NOMO-1 treated with dmso at 0.1 percent for 144 hours (cell line): ENCODE results near the gene EEF1AKMT1.
"Not testable (repeated sequence)": the region's sequence is repeated elsewhere in the genome, so short reads cannot be mapped to it uniquely, and the experiment has no call there.

Experiments
- DNase-seq: peaks from one replicate; lab custom pipeline; 2025; ENCODE audit not compliant: unreplicated experiment; lab: John Stamatoyannopoulos, UW

Gene EEF1AKMT1

GRCh38 chr13:20701461-20701860, 72.3 kb downstream of the EEF1AKMT1 start:
- DNase-seq: no peak

GRCh38 chr13:20700288-20700687, 73.5 kb downstream of the EEF1AKMT1 start:
- DNase-seq: no peak

GRCh38 chr13:20699715-20700114, 74.0 kb downstream of the EEF1AKMT1 start:
- no peak for DNase-seq

- peak; percentile 7 for DNase-seq
These were observed 77.7 kb downstream of the EEF1AKMT1 start for GRCh38 chr13:20696073-20696472.

- no peak for DNase-seq
These were observed 82.1 kb downstream of the EEF1AKMT1 start for GRCh38 chr13:20691616-20692015.

GRCh38 chr13:20689291-20689690, 84.5 kb downstream of the EEF1AKMT1 start:
- no peak for DNase-seq

- DNase-seq: no peak
These were observed 86.7 kb downstream of the EEF1AKMT1 start for GRCh38 chr13:20686863-20687579.

GRCh38 chr13:20686167-20686566, 87.6 kb downstream of the EEF1AKMT1 start:
- DNase-seq: no peak

GRCh38 chr13:20685092-20685491, 88.7 kb downstream of the EEF1AKMT1 start:
- DNase-seq: no peak

GRCh38 chr13:20684546-20684945, 89.2 kb downstream of the EEF1AKMT1 start:
- no peak for DNase-seq

- DNase-seq: no peak
These were observed 89.7 kb downstream of the EEF1AKMT1 start for GRCh38 chr13:20684041-20684440.

- DNase-seq: no peak
These were observed 91.7 kb downstream of the EEF1AKMT1 start for GRCh38 chr13:20682061-20682460.

GRCh38 chr13:20681481-20681880, 92.3 kb downstream of the EEF1AKMT1 start:
- not testable (repeated sequence) for DNase-seq

GRCh38 chr13:20680416-20681080, 93.2 kb downstream of the EEF1AKMT1 start:
- no peak for DNase-seq

- DNase-seq: no peak
These were observed 93.9 kb downstream of the EEF1AKMT1 start for GRCh38 chr13:20679879-20680278.
